ENCODE results near the gene KNL1.
"Not testable (repeated sequence)": the region's sequence is repeated elsewhere in the genome, so short reads cannot be mapped to it uniquely, and the experiment has no call there.

KNL1 gene

GRCh38 chr15:40590667-40591050, 3.4 kb upstream of the KNL1 start:
- DNase-seq, result no peak

- no peak for DNase-seq
Observed at GRCh38 chr15:40591389-40591788, 2.7 kb upstream of the KNL1 start.

- no peak for DNase-seq
Observed at GRCh38 chr15:40593165-40593564, 884 bp upstream of the KNL1 start.

GRCh38 chr15:40594429-40594836, 384 bp downstream of the KNL1 start:
- no peak for DNase-seq

GRCh38 chr15:40595219-40595618, 1.2 kb downstream of the KNL1 start:
- no peak for DNase-seq

- no peak for DNase-seq
Observed at GRCh38 chr15:40595773-40596172, 1.7 kb downstream of the KNL1 start.

- DNase-seq, result no peak
Observed at GRCh38 chr15:40597024-40597423, 3.0 kb downstream of the KNL1 start.

- DNase-seq, result no peak
Observed at GRCh38 chr15:40598126-40598525, 4.1 kb downstream of the KNL1 start.

- DNase-seq, result no peak
Observed at GRCh38 chr15:40598672-40599071, 4.6 kb downstream of the KNL1 start.

- no peak for DNase-seq
Observed at GRCh38 chr15:40600956-40601355, 6.9 kb downstream of the KNL1 start.

GRCh38 chr15:40603935-40604334, 9.9 kb downstream of the KNL1 start:
- DNase-seq, result no peak

GRCh38 chr15:40613080-40613479, 19.0 kb downstream of the KNL1 start:
- DNase-seq, result no peak

GRCh38 chr15:40618023-40618422, 24.0 kb downstream of the KNL1 start:
- no peak for DNase-seq

- no peak for DNase-seq
Observed at GRCh38 chr15:40618906-40619305, 24.9 kb downstream of the KNL1 start.

- DNase-seq, result no peak
Observed at GRCh38 chr15:40623361-40623760, 29.3 kb downstream of the KNL1 start.

GRCh38 chr15:40630313-40630712, 36.3 kb downstream of the KNL1 start:
- DNase-seq, result no peak

GRCh38 chr15:40633178-40633577, 39.1 kb downstream of the KNL1 start:
- DNase-seq, result no peak

GRCh38 chr15:40637221-40637745, 43.2 kb downstream of the KNL1 start:
- DNase-seq, result no peak

- no peak for DNase-seq
Observed at GRCh38 chr15:40639677-40640076, 45.6 kb downstream of the KNL1 start.

- DNase-seq, result no peak
Observed at GRCh38 chr15:40647523-40647922, 53.5 kb downstream of the KNL1 start.

GRCh38 chr15:40650479-40650878, 56.4 kb downstream of the KNL1 start:
- DNase-seq, result no peak

GRCh38 chr15:40660686-40661085, 66.6 kb downstream of the KNL1 start:
- DNase-seq, result no peak

GRCh38 chr15:40664909-40665308, 70.9 kb downstream of the KNL1 start:
- DNase-seq, result no peak

GRCh38 chr15:40676290-40676689, 82.2 kb downstream of the KNL1 start:
- DNase-seq, result not testable (repeated sequence)

GRCh38 chr15:40676906-40677305, 82.9 kb downstream of the KNL1 start:
- not testable (repeated sequence) for DNase-seq

GRCh38 chr15:40680151-40680550, 86.1 kb downstream of the KNL1 start:
- no peak for DNase-seq
